SK-N-SH (cell line): ENCODE measurements around the gene INO80.

Experiments
- CHD2 ChIP-seq: fragments of 150-350 bp; IDR thresholded peaks from 2 replicates; pipeline ENCODE4 v1.6.1; 2018; ENCODE audit warnings: low read length; ENCODE audit not compliant: partially characterized antibody
- ELF1 ChIP-seq: IDR thresholded peaks from 2 replicates; pipeline ENCODE4 v1.4.0; 2012
- EP300 ChIP-seq, 2 experiments: IDR thresholded peaks; 2 replicates each; pipeline versions ENCODE4 v1.4.0 to v1.6.1; 2012; ENCODE audit warnings: borderline replicate concordance in 1 of 2, low read depth in 1 of 2, low read length in 1 of 2
- EZH2phosphoT487 ChIP-seq: fragments of 200-600 bp; sonication (generic); IDR thresholded peaks from 2 replicates; pipeline ENCODE4 v1.6.1; 2017; ENCODE audit warnings: low read depth, mixed run types, mild to moderate bottlenecking, antibody characterized with exemption, moderate library complexity, borderline replicate concordance
- FOSL2 ChIP-seq: IDR thresholded peaks from 2 replicates; pipeline ENCODE4 v1.4.0; 2012; ENCODE audit warnings: low read depth, mild to moderate bottlenecking, moderate library complexity, borderline replicate concordance
- NFIC ChIP-seq: IDR thresholded peaks from 2 replicates; pipeline ENCODE4 v1.4.0; 2012; ENCODE audit warnings: borderline replicate concordance
- NRF1 ChIP-seq: IDR thresholded peaks from 2 replicates; pipeline ENCODE4 v1.6.1; 2012; ENCODE audit warnings: low read depth, mild to moderate bottlenecking, low read length
- POLR2AphosphoS5 ChIP-seq: IDR thresholded peaks from 2 replicates; pipeline ENCODE4 v1.6.1; 2012; ENCODE audit warnings: low read depth, low read length
- RFX5 ChIP-seq: IDR thresholded peaks from 2 replicates; pipeline ENCODE4 v1.6.1; 2012; ENCODE audit warnings: mild to moderate bottlenecking, improper control_type of control experiment, low read length
- SIN3A ChIP-seq: IDR thresholded peaks from 2 replicates; pipeline ENCODE4 v1.6.1; 2012; ENCODE audit warnings: low read depth, mild to moderate bottlenecking, low read length, moderate library complexity, borderline replicate concordance
- TAF1 ChIP-seq: IDR thresholded peaks from 2 replicates; pipeline ENCODE4 v1.6.1; 2012; ENCODE audit warnings: low read depth, mild to moderate bottlenecking, low read length, moderate library complexity, borderline replicate concordance
- TF ChIP-seq, protein P1 (sequence below): fragments of 200-600 bp; sonication (generic); IDR thresholded peaks from 2 replicates; pipeline ENCODE4 v1.6.1; 2017; ENCODE audit warnings: antibody characterized with exemption, mild to moderate bottlenecking, moderate library complexity
- TF ChIP-seq, protein P2 (sequence below): IDR thresholded peaks from 2 replicates; pipeline ENCODE4 v1.4.0; 2012; ENCODE audit warnings: low read depth
- TF ChIP-seq, protein P3 (sequence below): IDR thresholded peaks from 2 replicates; pipeline ENCODE4 v1.6.1; 2012; ENCODE audit warnings: mild to moderate bottlenecking, low read depth, low read length, moderate library complexity

DNA sequence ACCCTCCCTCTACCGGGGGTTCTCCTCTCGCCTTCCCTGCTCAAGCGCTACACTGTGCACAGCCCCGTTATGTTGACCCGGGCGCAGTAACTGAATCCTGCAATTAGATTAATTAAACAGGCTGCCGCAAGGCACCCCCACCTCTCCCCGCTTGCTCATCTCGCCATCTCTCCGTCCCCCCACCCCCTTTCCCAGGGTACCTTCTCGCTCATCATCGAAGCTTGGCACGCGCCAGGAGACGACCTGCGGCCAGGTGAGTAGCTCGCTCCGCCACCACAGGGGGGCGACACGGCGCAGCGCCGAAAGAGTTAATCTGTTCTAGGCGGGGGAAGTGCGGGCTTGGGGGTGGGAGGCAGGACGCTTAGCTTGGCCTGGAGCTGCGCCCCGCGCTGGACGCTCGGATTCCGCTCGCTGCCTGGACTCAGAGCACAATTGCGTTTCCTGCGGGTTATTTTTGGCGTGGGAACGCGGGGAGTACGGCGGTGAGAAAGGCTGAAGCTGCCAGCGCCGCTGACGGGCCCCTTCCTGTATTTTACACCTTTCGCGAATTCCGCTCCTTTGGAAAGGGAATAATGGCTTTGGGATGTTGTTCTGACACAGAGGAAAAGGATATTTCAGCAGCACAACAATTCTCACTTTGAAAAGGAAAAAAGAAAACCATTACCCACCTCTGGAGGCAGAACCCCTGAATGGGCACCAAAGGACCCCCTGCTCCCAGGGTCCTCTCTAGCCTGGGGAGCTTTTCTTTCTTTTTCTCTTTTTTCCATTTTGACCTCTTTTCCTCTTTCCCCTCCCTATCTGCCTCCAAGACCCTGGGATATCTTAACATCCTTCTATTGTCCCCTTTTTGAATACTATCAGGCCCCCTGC is 185.4 kb downstream of the INO80 start:
- TF ChIP-seq ELF1 (no peak), SIN3A (no peak), POLR2AphosphoS5 (no peak), RFX5 (no peak), CHD2 (no peak), NFIC (no peak), EZH2phosphoT487 (no peak), NRF1 (no peak), TAF1 (no peak), FOSL2 (no peak), EP300 (IDR thresholded peaks at IDR 0.05; ENCODE audit: borderline replicate concordance in 1 of 2, low read depth in 1 of 2, low read length in 1 of 2) (no peak)
- TF ChIP-seq, protein P1, sequence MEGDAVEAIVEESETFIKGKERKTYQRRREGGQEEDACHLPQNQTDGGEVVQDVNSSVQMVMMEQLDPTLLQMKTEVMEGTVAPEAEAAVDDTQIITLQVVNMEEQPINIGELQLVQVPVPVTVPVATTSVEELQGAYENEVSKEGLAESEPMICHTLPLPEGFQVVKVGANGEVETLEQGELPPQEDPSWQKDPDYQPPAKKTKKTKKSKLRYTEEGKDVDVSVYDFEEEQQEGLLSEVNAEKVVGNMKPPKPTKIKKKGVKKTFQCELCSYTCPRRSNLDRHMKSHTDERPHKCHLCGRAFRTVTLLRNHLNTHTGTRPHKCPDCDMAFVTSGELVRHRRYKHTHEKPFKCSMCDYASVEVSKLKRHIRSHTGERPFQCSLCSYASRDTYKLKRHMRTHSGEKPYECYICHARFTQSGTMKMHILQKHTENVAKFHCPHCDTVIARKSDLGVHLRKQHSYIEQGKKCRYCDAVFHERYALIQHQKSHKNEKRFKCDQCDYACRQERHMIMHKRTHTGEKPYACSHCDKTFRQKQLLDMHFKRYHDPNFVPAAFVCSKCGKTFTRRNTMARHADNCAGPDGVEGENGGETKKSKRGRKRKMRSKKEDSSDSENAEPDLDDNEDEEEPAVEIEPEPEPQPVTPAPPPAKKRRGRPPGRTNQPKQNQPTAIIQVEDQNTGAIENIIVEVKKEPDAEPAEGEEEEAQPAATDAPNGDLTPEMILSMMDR: peak; percentile 63
- TF ChIP-seq, protein P2, sequence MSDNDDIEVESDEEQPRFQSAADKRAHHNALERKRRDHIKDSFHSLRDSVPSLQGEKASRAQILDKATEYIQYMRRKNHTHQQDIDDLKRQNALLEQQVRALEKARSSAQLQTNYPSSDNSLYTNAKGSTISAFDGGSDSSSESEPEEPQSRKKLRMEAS: no peak
- TF ChIP-seq, protein P3, sequence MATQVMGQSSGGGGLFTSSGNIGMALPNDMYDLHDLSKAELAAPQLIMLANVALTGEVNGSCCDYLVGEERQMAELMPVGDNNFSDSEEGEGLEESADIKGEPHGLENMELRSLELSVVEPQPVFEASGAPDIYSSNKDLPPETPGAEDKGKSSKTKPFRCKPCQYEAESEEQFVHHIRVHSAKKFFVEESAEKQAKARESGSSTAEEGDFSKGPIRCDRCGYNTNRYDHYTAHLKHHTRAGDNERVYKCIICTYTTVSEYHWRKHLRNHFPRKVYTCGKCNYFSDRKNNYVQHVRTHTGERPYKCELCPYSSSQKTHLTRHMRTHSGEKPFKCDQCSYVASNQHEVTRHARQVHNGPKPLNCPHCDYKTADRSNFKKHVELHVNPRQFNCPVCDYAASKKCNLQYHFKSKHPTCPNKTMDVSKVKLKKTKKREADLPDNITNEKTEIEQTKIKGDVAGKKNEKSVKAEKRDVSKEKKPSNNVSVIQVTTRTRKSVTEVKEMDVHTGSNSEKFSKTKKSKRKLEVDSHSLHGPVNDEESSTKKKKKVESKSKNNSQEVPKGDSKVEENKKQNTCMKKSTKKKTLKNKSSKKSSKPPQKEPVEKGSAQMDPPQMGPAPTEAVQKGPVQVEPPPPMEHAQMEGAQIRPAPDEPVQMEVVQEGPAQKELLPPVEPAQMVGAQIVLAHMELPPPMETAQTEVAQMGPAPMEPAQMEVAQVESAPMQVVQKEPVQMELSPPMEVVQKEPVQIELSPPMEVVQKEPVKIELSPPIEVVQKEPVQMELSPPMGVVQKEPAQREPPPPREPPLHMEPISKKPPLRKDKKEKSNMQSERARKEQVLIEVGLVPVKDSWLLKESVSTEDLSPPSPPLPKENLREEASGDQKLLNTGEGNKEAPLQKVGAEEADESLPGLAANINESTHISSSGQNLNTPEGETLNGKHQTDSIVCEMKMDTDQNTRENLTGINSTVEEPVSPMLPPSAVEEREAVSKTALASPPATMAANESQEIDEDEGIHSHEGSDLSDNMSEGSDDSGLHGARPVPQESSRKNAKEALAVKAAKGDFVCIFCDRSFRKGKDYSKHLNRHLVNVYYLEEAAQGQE: no peak
